A549 (cell line): ENCODE results near the gene SPEM1.

Experiments
- CBX2 ChIP-seq: fragments of 200-600 bp; sonication (generic); IDR thresholded peaks from 2 replicates; pipeline ENCODE4 v1.6.1; 2016; ENCODE audit warnings: low read depth, mild to moderate bottlenecking, borderline replicate concordance
- CHD4 ChIP-seq: fragments of 200-600 bp; sonication (generic); IDR thresholded peaks from 2 replicates; pipeline ENCODE4 v1.6.1; 2016; ENCODE audit warnings: antibody characterized with exemption, mild to moderate bottlenecking, borderline replicate concordance
- CTCF ChIP-seq: fragments of >200 bp; sonication (Bioruptor Twin); formaldehyde crosslinking; IDR thresholded peaks from 3 replicates; pipeline ENCODE4 v1.5.1; 2016
- HDAC2 ChIP-seq: fragments of 200-600 bp; sonication (generic); IDR thresholded peaks from 2 replicates; pipeline ENCODE4 v1.6.1; 2016
- HMGXB4 ChIP-seq: fragments of 250-450 bp; sonication (Bioruptor Pico); IDR thresholded peaks from 2 replicates; pipeline ENCODE4 v1.5.0; 2021; ENCODE audit warnings: mild to moderate bottlenecking, moderate library complexity, borderline replicate concordance
- JUNB ChIP-seq: fragments of >200 bp; sonication (Bioruptor Twin); formaldehyde crosslinking; IDR thresholded peaks from 2 replicates; pipeline ENCODE4 v1.6.1; 2016
- MYC ChIP-seq: IDR thresholded peaks from 2 replicates; pipeline ENCODE4 v1.6.1; 2012; ENCODE audit warnings: mild to moderate bottlenecking, inconsistent platforms, low read length, improper control_type of control experiment, borderline replicate concordance
- PHF8 ChIP-seq: fragments of 200-600 bp; sonication (generic); IDR thresholded peaks from 2 replicates; pipeline ENCODE4 v1.6.1; 2016; ENCODE audit warnings: low read depth, mild to moderate bottlenecking, antibody characterized with exemption, moderate library complexity, borderline replicate concordance
- POLR2A ChIP-seq: IDR thresholded peaks from 2 replicates; pipeline ENCODE4 v1.6.1; 2012; ENCODE audit warnings: mild to moderate bottlenecking, low read length
- RAD21 ChIP-seq, 2 experiments: fragments of >200 bp in 1 of 2; sonication (Bioruptor Twin) in 1 of 2; formaldehyde crosslinking in 1 of 2; IDR thresholded peaks in 1 of 2; conservative IDR thresholded peaks in 1 of 2; 2 replicates in 1 of 2; 3 replicates in 1 of 2; pipeline ENCODE4 v1.6.1; 2012 to 2018; ENCODE audit warnings: inconsistent platforms in 1 of 2
- REST ChIP-seq: fragments of 200-600 bp; sonication (generic); IDR thresholded peaks from 2 replicates; pipeline ENCODE4 v1.6.1; 2016; ENCODE audit warnings: antibody characterized with exemption, mild to moderate bottlenecking, moderate library complexity
- RFX5 ChIP-seq: fragments of 450-650 bp; IDR thresholded peaks from 2 replicates; pipeline ENCODE4 v1.7.1; 2014; ENCODE audit warnings: antibody characterized with exemption, mild to moderate bottlenecking, moderate library complexity
- TF ChIP-seq, protein P1 (sequence below): IDR thresholded peaks from 2 replicates; pipeline ENCODE4 v1.6.1; 2012
- TF ChIP-seq, protein P2 (sequence below): fragments of 450-650 bp; IDR thresholded peaks from 2 replicates; pipeline ENCODE4 v1.6.1; 2014; ENCODE audit warnings: antibody characterized with exemption

GRCh38 chr17:7404737-7405349, 15.3 kb upstream of the SPEM1 start:
- TF ChIP-seq RAD21 (conservative IDR thresholded peaks at IDR 0.05 in 1 of 2, IDR thresholded peaks at IDR 0.05 in 1 of 2) (0 out of 5 replicates have a peak, but pooled peaks of 1 of the 2 experiments have one; percentile 26), POLR2A (peak; percentile 44; the same call in 1 of the 2 replicates), CTCF (no peak), PHF8 (peak; percentile 82), REST (no peak), CBX2 (no peak), RFX5 (no peak), JUNB (no peak), CHD4 (no peak), HDAC2 (no peak), MYC (no peak), HMGXB4 (CRISPR knock-in tag) (no peak)
- TF ChIP-seq, protein P1, sequence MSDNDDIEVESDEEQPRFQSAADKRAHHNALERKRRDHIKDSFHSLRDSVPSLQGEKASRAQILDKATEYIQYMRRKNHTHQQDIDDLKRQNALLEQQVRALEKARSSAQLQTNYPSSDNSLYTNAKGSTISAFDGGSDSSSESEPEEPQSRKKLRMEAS = no peak
- TF ChIP-seq, protein P2, sequence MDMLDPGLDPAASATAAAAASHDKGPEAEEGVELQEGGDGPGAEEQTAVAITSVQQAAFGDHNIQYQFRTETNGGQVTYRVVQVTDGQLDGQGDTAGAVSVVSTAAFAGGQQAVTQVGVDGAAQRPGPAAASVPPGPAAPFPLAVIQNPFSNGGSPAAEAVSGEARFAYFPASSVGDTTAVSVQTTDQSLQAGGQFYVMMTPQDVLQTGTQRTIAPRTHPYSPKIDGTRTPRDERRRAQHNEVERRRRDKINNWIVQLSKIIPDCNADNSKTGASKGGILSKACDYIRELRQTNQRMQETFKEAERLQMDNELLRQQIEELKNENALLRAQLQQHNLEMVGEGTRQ = no peak
